Measurements from ENCODE around the gene C16orf87. TPM values are rescaled to one million over a fixed set of nuclear protein-coding genes. Genes with fewer than 3 reads are reported as not detected.

Gene C16orf87
- total RNA-seq, 2 donors from 2014 or later: 8.1 to 24.4 TPM

- Histone ChIP-seq H3K9me3 (no peaks in the 10 kb centered on the region), H3K4me3 (no peak overlapping the region), H3K36me3 (no peaks in the 10 kb centered on the region), H3K4me1 (replicated peaks) (no peaks in the 10 kb centered on the region), H3K27me3 (replicated peaks; ENCODE audit: insufficient read depth) (no peaks in the 10 kb centered on the region), H3K27ac (no peak overlapping the region)
- no peak for TF ChIP-seq POLR2AphosphoS5 (IDR thresholded peaks at IDR 0.05)
- no peak for TF ChIP-seq CTCF (IDR thresholded peaks at IDR 0.05)
- TF ChIP-seq POLR2A (IDR thresholded peaks at IDR 0.05): no peak
- no peak for DNase-seq (ENCODE audit: low spot score)
- WGBS: 84% methylated on average over 6 of the region's 6 CpGs
- intact Hi-C loops (cut with DNase I): no loop called here
These were observed 5.9 kb upstream of the C16orf87 start for GRCh38 chr16:46836534-46837530.

GRCh38 chr16:46833460-46833800 lies 2.5 kb upstream of the C16orf87 start:
- DNase-seq (ENCODE audit: low spot score): no peak
- WGBS: 96% methylated on average over 2 of the region's 2 CpGs
- Histone ChIP-seq H3K27me3 (replicated peaks; ENCODE audit: insufficient read depth) (no peaks in the 10 kb centered on the region), H3K27ac (no peak overlapping the region), H3K36me3 (no peaks in the 10 kb centered on the region), H3K4me1 (replicated peaks) (peaks cover 8% of the 10 kb centered on the region), H3K9me3 (no peaks in the 10 kb centered on the region), H3K4me3 (no peak overlapping the region)
- no peak for TF ChIP-seq POLR2AphosphoS5 (IDR thresholded peaks at IDR 0.05)
- TF ChIP-seq POLR2A (IDR thresholded peaks at IDR 0.05): no peak
- no peak for TF ChIP-seq CTCF (IDR thresholded peaks at IDR 0.05)
- intact Hi-C loops (cut with DNase I): no loop called here

- Histone ChIP-seq H3K9me3 (no peaks in the 10 kb centered on the region), H3K36me3 (no peaks in the 10 kb centered on the region), H3K4me3 (no peak overlapping the region), H3K27me3 (replicated peaks; ENCODE audit: insufficient read depth) (no peaks in the 10 kb centered on the region), H3K4me1 (replicated peaks) (peaks cover 8% of the 10 kb centered on the region), H3K27ac (no peak overlapping the region)
- WGBS: 87% methylated on average over 7 of the region's 7 CpGs
- TF ChIP-seq POLR2A (IDR thresholded peaks at IDR 0.05): no peak
- TF ChIP-seq POLR2AphosphoS5 (IDR thresholded peaks at IDR 0.05): no peak
- TF ChIP-seq CTCF (IDR thresholded peaks at IDR 0.05): no peak
- intact Hi-C loops (cut with DNase I): no loop called here
- no peak for DNase-seq (ENCODE audit: low spot score)
These were observed 1.9 kb upstream of the C16orf87 start for GRCh38 chr16:46832757-46833459.

- peaks cover 8% of the 10 kb centered on the region for H3K4me1 ChIP-seq (replicated peaks)
- peak; percentile 24 for DNase-seq (ENCODE audit: low spot score)
- TF ChIP-seq POLR2A (IDR thresholded peaks at IDR 0.05): no peak
- TF ChIP-seq CTCF (IDR thresholded peaks at IDR 0.05): no peak
- no peak for TF ChIP-seq POLR2AphosphoS5 (IDR thresholded peaks at IDR 0.05)
- H3K27ac ChIP-seq: peak overlapping the region; percentile 86 to 87
- under 1% methylated on average over 20 of the region's 45 CpGs for WGBS
- H3K4me3 ChIP-seq: peak overlapping the region; percentile 94 to 98
- H3K36me3 ChIP-seq: no peaks in the 10 kb centered on the region
- H3K27me3 ChIP-seq (replicated peaks; ENCODE audit: insufficient read depth): no peaks in the 10 kb centered on the region
- intact Hi-C loops (cut with DNase I): loop anchor here (2.0 kb wide), 1 partner anchor 142 kb away; the partner anchor contains the start of genes ORC6 and VPS35
- H3K9me3 ChIP-seq: no peaks in the 10 kb centered on the region
These were observed 521 bp downstream of the C16orf87 start for GRCh38 chr16:46830417-46830901.
